Caco-2 (cell line): ENCODE data around the gene H6PD. TPM values are rescaled to one million over a fixed set of nuclear protein-coding genes. Genes with fewer than 3 reads are reported as not detected.

ENCODE experiments used
- BruUV-seq: library from RNA; stranded (reverse); fragments of 400-500 nt; replicated peaks from 2 replicates; lab custom pipeline; 2021; lab: Mats Ljungman, UMichigan
- CTCF ChIA-PET: fragments of 300-600 bp; sonication (Branson Sonifier 250); formaldehyde crosslinking; loops from one replicate; lab custom pipeline; 2022; ENCODE audit warnings: antibody characterized with exemption; lab: Charles Lee
- POLR2A ChIA-PET: fragments of 300-600 bp; sonication (Branson Sonifier 250); formaldehyde crosslinking; loops from one replicate; lab custom pipeline; 2022; ENCODE audit warnings: antibody characterized with exemption; lab: Charles Lee
- DNase-seq, 2 experiments: peaks; one replicate each; pipeline versions ENCODE4 v3.0.0 to v3.0.0-alpha.2; 2020 to 2022
- H3K27me3 ChIP-seq: replicated peaks from 2 replicates; pipeline ENCODE4 v1.6.0; 2011; ENCODE audit warnings: low read length; ENCODE audit not compliant: control insufficient read depth, insufficient read depth
- H3K36me3 ChIP-seq: 2 replicates; pipeline ENCODE4 v1.5.1; 2011; ENCODE audit warnings: low read length; ENCODE audit not compliant: control insufficient read depth, insufficient read depth
- H3K4me1 ChIP-seq: fragments of 250-450 bp; sonication (Bioruptor Pico); 2 replicates; pipeline ENCODE4 v1.5.1; 2020; ENCODE audit warnings: mild to moderate bottlenecking
- H3K4me3 ChIP-seq: 2 replicates; pipeline ENCODE4 v1.5.1; 2011; ENCODE audit warnings: low read depth, mild to moderate bottlenecking, control low read depth, low read length
- H3K9me3 ChIP-seq: fragments of 250-450 bp; sonication (Bioruptor Pico); 2 replicates; pipeline ENCODE4 v1.5.1; 2020; ENCODE audit warnings: mild to moderate bottlenecking, moderate library complexity
- H3K27ac Mint-ChIP-seq: one replicate; pipeline ENCODE4 v1.8.0; 2022; ENCODE audit warnings: mixed read lengths; ENCODE audit not compliant: unreplicated experiment
- H3K27me3 Mint-ChIP-seq: one replicate; pipeline ENCODE4 v1.8.0; 2022; ENCODE audit warnings: mixed read lengths; ENCODE audit not compliant: insufficient read depth, unreplicated experiment
- H3K36me3 Mint-ChIP-seq: one replicate; pipeline ENCODE4 v1.8.0; 2022; ENCODE audit warnings: mild to moderate bottlenecking, mixed read lengths; ENCODE audit not compliant: insufficient read depth, unreplicated experiment
- H3K4me1 Mint-ChIP-seq: one replicate; pipeline ENCODE4 v1.8.0; 2022; ENCODE audit warnings: low read depth, mixed read lengths; ENCODE audit not compliant: unreplicated experiment
- H3K4me3 Mint-ChIP-seq: one replicate; pipeline ENCODE4 v1.8.0; 2022; ENCODE audit warnings: mild to moderate bottlenecking, moderate library complexity, mixed read lengths; ENCODE audit not compliant: unreplicated experiment
- H3K9me3 Mint-ChIP-seq: one replicate; pipeline ENCODE4 v1.8.0; 2022; ENCODE audit warnings: mixed read lengths; ENCODE audit not compliant: unreplicated experiment
- intact Hi-C: fragments of 100-400 bp; cut with micrococcal nuclease; formaldehyde crosslinking; loops from one replicate; pipeline ENCODE4 v1.10.0; 2022; ENCODE audit not compliant: unreplicated experiment
- total RNA-seq: library from RNA; stranded (reverse); gene quantifications from 2 replicates; pipeline ENCODE4 v1.2.3, GENCODE V29; 2022
- TF ChIP-seq, protein P1 (sequence below), 2 experiments: fragments of 200-600 bp in 1 of 2; IDR thresholded peaks; 1 replicate in 1 of 2; 2 replicates in 1 of 2; pipeline versions ENCODE4 v1.5.1 to v1.8.0; 2011 to 2022; ENCODE audit warnings: antibody characterized with exemption in 1 of 2, control low read depth in 1 of 2, inconsistent platforms in 1 of 2, low read depth in 1 of 2, low read length in 1 of 2, mild to moderate bottlenecking in 1 of 2, moderate library complexity in 1 of 2; ENCODE audit not compliant: insufficient read depth in 1 of 2, severe bottlenecking in 1 of 2, unreplicated experiment in 1 of 2

Gene H6PD
- total RNA-seq, 1 experiment from 2014 or later: 13.0 TPM

DNA sequence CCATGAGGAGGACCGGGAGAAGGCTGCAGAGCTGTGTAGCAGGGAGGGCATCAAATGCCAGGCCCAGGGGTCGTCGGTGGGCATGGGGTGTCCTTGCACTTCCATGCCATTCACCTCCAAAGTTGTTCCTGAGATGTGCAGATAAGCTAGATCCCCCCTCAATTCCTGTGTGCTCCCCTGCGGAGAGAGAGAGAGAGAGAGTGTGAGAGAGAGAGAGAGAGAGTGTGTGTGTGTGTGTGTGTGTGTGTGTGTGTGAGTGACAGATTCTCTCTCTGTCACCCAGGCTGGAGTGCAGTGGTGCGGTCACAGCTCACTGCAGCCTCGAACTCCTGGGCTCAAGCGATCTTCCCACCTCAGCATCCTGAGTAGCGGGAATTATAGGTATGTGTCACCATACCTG, 74.5 kb downstream of the H6PD start:
- Mint-ChIP-seq H3K36me3 (peaks cover 8% of the 10 kb centered on the region), H3K27me3 (no peaks in the 10 kb centered on the region), H3K4me1 (no peaks in the 10 kb centered on the region), H3K27ac (no peak overlapping the region), H3K4me3 (no peak overlapping the region), H3K9me3 (no peaks in the 10 kb centered on the region)
- H3K4me3 ChIP-seq: no peak overlapping the region
- H3K27me3 ChIP-seq: no peaks in the 10 kb centered on the region
- no peaks in the 10 kb centered on the region for H3K9me3 ChIP-seq
- CTCF ChIA-PET: no interaction called here
- no TSS peak for BruUV-seq
- intact Hi-C loops: no loop called here
- POLR2A ChIA-PET: no interaction called here
- H3K36me3 ChIP-seq: no peaks in the 10 kb centered on the region
- no peak for DNase-seq
- H3K4me1 ChIP-seq: peaks cover 7% of the 10 kb centered on the region; the same call in 1 of the 2 replicates
- TF ChIP-seq, protein P1, sequence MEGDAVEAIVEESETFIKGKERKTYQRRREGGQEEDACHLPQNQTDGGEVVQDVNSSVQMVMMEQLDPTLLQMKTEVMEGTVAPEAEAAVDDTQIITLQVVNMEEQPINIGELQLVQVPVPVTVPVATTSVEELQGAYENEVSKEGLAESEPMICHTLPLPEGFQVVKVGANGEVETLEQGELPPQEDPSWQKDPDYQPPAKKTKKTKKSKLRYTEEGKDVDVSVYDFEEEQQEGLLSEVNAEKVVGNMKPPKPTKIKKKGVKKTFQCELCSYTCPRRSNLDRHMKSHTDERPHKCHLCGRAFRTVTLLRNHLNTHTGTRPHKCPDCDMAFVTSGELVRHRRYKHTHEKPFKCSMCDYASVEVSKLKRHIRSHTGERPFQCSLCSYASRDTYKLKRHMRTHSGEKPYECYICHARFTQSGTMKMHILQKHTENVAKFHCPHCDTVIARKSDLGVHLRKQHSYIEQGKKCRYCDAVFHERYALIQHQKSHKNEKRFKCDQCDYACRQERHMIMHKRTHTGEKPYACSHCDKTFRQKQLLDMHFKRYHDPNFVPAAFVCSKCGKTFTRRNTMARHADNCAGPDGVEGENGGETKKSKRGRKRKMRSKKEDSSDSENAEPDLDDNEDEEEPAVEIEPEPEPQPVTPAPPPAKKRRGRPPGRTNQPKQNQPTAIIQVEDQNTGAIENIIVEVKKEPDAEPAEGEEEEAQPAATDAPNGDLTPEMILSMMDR (IDR thresholded peaks at IDR 0.05; ENCODE audit: insufficient read depth in 1 of 2, low read depth in 1 of 2, low read length in 1 of 2, severe bottlenecking in 1 of 2, unreplicated experiment in 1 of 2): no peak

DNA sequence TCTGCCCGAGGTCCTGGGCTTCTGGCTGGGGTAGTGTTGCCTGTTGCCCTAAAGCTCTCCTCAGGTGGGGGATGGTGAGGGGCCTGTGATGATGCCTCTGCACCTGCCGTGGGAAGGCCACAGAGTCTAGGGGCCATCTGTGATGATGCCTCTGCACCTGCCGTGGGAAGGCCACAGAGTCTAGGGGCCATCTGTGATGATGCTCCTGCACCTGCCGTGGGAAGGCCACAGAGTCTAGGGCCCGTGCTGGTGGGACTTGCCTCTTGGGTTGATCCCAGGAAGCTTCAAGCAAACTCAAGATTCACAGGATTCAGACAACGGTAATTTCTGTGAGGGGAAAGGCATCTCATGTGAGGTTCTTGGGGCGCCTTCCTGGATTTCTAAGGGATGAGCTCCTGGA, 75.4 kb downstream of the H6PD start:
- TF ChIP-seq, protein P1 (IDR thresholded peaks at IDR 0.05; ENCODE audit: insufficient read depth in 1 of 2, low read depth in 1 of 2, low read length in 1 of 2, severe bottlenecking in 1 of 2, unreplicated experiment in 1 of 2): no peak
- Mint-ChIP-seq H3K9me3 (no peaks in the 10 kb centered on the region), H3K4me3 (no peak overlapping the region), H3K4me1 (no peaks in the 10 kb centered on the region), H3K36me3 (peaks cover 8% of the 10 kb centered on the region), H3K27me3 (no peaks in the 10 kb centered on the region), H3K27ac (no peak overlapping the region)
- no TSS peak for BruUV-seq
- H3K9me3 ChIP-seq: no peaks in the 10 kb centered on the region
- H3K36me3 ChIP-seq: no peaks in the 10 kb centered on the region
- DNase-seq: no peak
- H3K4me1 ChIP-seq: peaks cover 7% of the 10 kb centered on the region; the same call in 1 of the 2 replicates
- ChIA-PET POLR2A (no interaction called here), CTCF (no interaction called here)
- no peaks in the 10 kb centered on the region for H3K27me3 ChIP-seq
- intact Hi-C loops: no loop called here
- no peak overlapping the region for H3K4me3 ChIP-seq

DNA sequence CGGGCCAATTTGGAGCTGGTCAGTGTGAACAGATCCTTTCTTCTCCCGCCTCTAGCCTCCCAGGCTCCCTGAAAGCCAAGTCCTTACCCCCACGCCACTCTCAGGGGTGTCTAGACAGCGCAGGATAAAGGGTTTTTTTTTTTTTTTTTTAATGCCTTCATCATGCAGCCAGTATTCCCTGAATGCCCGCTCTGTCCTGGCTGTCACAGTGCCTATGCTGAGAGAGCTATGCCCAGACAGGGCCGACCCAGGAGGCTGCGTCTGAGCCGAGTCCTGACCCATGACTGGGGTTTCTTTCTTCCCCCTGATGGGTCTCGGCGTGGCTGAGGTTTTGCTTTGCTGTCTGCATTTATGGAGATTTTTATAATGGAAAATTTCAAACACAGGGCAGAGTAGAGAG, 76.5 kb downstream of the H6PD start:
- ChIA-PET CTCF (no interaction called here), POLR2A (no interaction called here)
- Mint-ChIP-seq H3K4me3 (no peak overlapping the region), H3K9me3 (no peaks in the 10 kb centered on the region), H3K36me3 (peaks cover 2% of the 10 kb centered on the region), H3K27ac (no peak overlapping the region), H3K4me1 (no peaks in the 10 kb centered on the region), H3K27me3 (no peaks in the 10 kb centered on the region)
- TF ChIP-seq, protein P1 (IDR thresholded peaks at IDR 0.05; ENCODE audit: insufficient read depth in 1 of 2, low read depth in 1 of 2, low read length in 1 of 2, severe bottlenecking in 1 of 2, unreplicated experiment in 1 of 2): no peak
- no peak for DNase-seq
- Histone ChIP-seq H3K4me3 (no peak overlapping the region), H3K27me3 (no peaks in the 10 kb centered on the region), H3K36me3 (no peaks in the 10 kb centered on the region), H3K9me3 (no peaks in the 10 kb centered on the region), H3K4me1 (peaks cover 7% of the 10 kb centered on the region; the same call in 1 of the 2 replicates)
- BruUV-seq: no TSS peak
- intact Hi-C loops: no loop called here
